ENCODE data around the gene URB2.
"Not testable (repeated sequence)": the region's sequence is repeated elsewhere in the genome, so short reads cannot be mapped to it uniquely, and the experiment has no call there.

Gene URB2

GRCh38 chr1:229625915-229626831 is at the start of gene URB2, which contains the start of gene TAF5L:
Gene URB2 (plus strand): TSS chr1:229626247. CDS start chr1:229627634, 1,387 bp downstream.
Gene TAF5L (minus strand): TSS chr1:229626122. CDS start chr1:229614482, 11,640 bp downstream.
- Mint-ChIP-seq H3K27ac (peak within 1 kb of the TSS; percentile 98), H3K4me1 (peaks cover 55% of the 10 kb centered on the region), H3K36me3 (peaks cover 28% of the 10 kb centered on the region), H3K27me3 (no peaks in the 10 kb centered on the region), H3K9me3 (no peaks in the 10 kb centered on the region), H3K4me3 (peak within 1 kb of the TSS; percentile 99)
- peak; percentile 89 for DNase-seq
- CTCF ChIA-PET: interaction anchor here (1.4 kb wide), 1 partner anchor 67 kb away, joined by 5 read pairs; the partner anchor contains the start of gene ABCB10

- Mint-ChIP-seq H3K27me3 (peaks cover 18% of the 10 kb centered on the region), H3K4me1 (peaks cover 3% of the 10 kb centered on the region), H3K27ac (no peak overlapping the region), H3K4me3 (no peak overlapping the region), H3K9me3 (no peaks in the 10 kb centered on the region), H3K36me3 (no peaks in the 10 kb centered on the region)
- no peak for DNase-seq
- CTCF ChIA-PET: interaction anchor here (0.8 kb wide), 1 partner anchor 12 kb away, joined by 3 read pairs; no protein-coding TSS in a partner anchor
Measured at GRCh38 chr1:229578168-229579058, 47.6 kb upstream of the URB2 start.

GRCh38 chr1:229579059-229579673 is 46.9 kb upstream of the URB2 start:
- DNase-seq: no peak
- Mint-ChIP-seq H3K9me3 (no peaks in the 10 kb centered on the region), H3K36me3 (no peaks in the 10 kb centered on the region), H3K4me1 (peaks cover 3% of the 10 kb centered on the region), H3K27me3 (peaks cover 16% of the 10 kb centered on the region), H3K27ac (no peak overlapping the region), H3K4me3 (no peak overlapping the region)
- CTCF ChIA-PET: interaction anchor here (0.8 kb wide), 1 partner anchor 11 kb away, joined by 3 read pairs; no protein-coding TSS in a partner anchor

GRCh38 chr1:229581485-229581884 is 44.6 kb upstream of the URB2 start:
- no peak overlapping the region for H3K4me3 Mint-ChIP-seq
- no peak for DNase-seq
- H3K9me3 Mint-ChIP-seq: no peaks in the 10 kb centered on the region
- no peak overlapping the region for H3K27ac Mint-ChIP-seq
- CTCF ChIA-PET: no interaction called here
- peaks cover 3% of the 10 kb centered on the region for H3K4me1 Mint-ChIP-seq
- no peaks in the 10 kb centered on the region for H3K36me3 Mint-ChIP-seq
- H3K27me3 Mint-ChIP-seq: peaks cover 14% of the 10 kb centered on the region

- CTCF ChIA-PET: no interaction called here
- no peak for DNase-seq
- Mint-ChIP-seq H3K36me3 (no peaks in the 10 kb centered on the region), H3K27ac (no peak overlapping the region), H3K9me3 (no peaks in the 10 kb centered on the region), H3K4me1 (peaks cover 3% of the 10 kb centered on the region), H3K27me3 (peaks cover 14% of the 10 kb centered on the region), H3K4me3 (no peak overlapping the region)
Measured at GRCh38 chr1:229582011-229582694, 43.9 kb upstream of the URB2 start.

GRCh38 chr1:229582715-229583114 is 43.3 kb upstream of the URB2 start:
- no peak overlapping the region for H3K4me3 Mint-ChIP-seq
- CTCF ChIA-PET: no interaction called here

GRCh38 chr1:229585338-229585737 is 40.7 kb upstream of the URB2 start:
- Mint-ChIP-seq H3K4me3 (no peak overlapping the region), H3K27ac (no peak overlapping the region), H3K9me3 (no peaks in the 10 kb centered on the region), H3K4me1 (no peaks in the 10 kb centered on the region), H3K27me3 (peaks cover 4% of the 10 kb centered on the region), H3K36me3 (peaks cover 3% of the 10 kb centered on the region)
- CTCF ChIA-PET: no interaction called here
- DNase-seq: no peak

More at GRCh38 chr1:229582715-229583114, 43.3 kb upstream of the URB2 start:
- Mint-ChIP-seq H3K36me3 (no peaks in the 10 kb centered on the region), H3K4me1 (peaks cover 3% of the 10 kb centered on the region), H3K27ac (no peak overlapping the region), H3K27me3 (peaks cover 14% of the 10 kb centered on the region), H3K9me3 (no peaks in the 10 kb centered on the region)
- no peak for DNase-seq

- Mint-ChIP-seq H3K27me3 (no peaks in the 10 kb centered on the region), H3K4me1 (no peaks in the 10 kb centered on the region), H3K4me3 (no peak overlapping the region), H3K9me3 (no peaks in the 10 kb centered on the region), H3K36me3 (peaks cover 24% of the 10 kb centered on the region), H3K27ac (no peak overlapping the region)
- DNase-seq: no peak
- CTCF ChIA-PET: interaction anchor here (1.2 kb wide), 1 partner anchor 11 kb away, joined by 3 read pairs; no protein-coding TSS in a partner anchor
Measured at GRCh38 chr1:229590119-229590518, 35.9 kb upstream of the URB2 start.

GRCh38 chr1:229593800-229594199 is 32.2 kb upstream of the URB2 start:
- no peak for DNase-seq
- Mint-ChIP-seq H3K27ac (no peak overlapping the region), H3K36me3 (peaks cover 36% of the 10 kb centered on the region), H3K4me1 (no peaks in the 10 kb centered on the region), H3K4me3 (no peak overlapping the region), H3K9me3 (no peaks in the 10 kb centered on the region), H3K27me3 (no peaks in the 10 kb centered on the region)
- CTCF ChIA-PET: no interaction called here

- Mint-ChIP-seq H3K4me1 (no peaks in the 10 kb centered on the region), H3K36me3 (peaks cover 40% of the 10 kb centered on the region), H3K27ac (no peak overlapping the region), H3K9me3 (no peaks in the 10 kb centered on the region), H3K27me3 (no peaks in the 10 kb centered on the region), H3K4me3 (no peak overlapping the region)
- no peak for DNase-seq
- CTCF ChIA-PET: no interaction called here
Measured at GRCh38 chr1:229594227-229595008, 31.6 kb upstream of the URB2 start.

- not testable (repeated sequence) for H3K4me1 Mint-ChIP-seq, H3K27me3 Mint-ChIP-seq, H3K27ac Mint-ChIP-seq, H3K4me3 Mint-ChIP-seq, H3K9me3 Mint-ChIP-seq, DNase-seq
- peaks cover 40% of the 10 kb centered on the region for H3K36me3 Mint-ChIP-seq
- CTCF ChIA-PET: interaction anchor here (0.6 kb wide), 1 partner anchor 1117 kb away, joined by 3 read pairs; no protein-coding TSS in a partner anchor
Measured at GRCh38 chr1:229595876-229596275, 30.2 kb upstream of the URB2 start.

- H3K27me3 Mint-ChIP-seq: no peaks in the 10 kb centered on the region
- H3K9me3 Mint-ChIP-seq: no peaks in the 10 kb centered on the region
- no peak overlapping the region for H3K27ac Mint-ChIP-seq
- H3K36me3 Mint-ChIP-seq: peaks cover 49% of the 10 kb centered on the region
- no peak overlapping the region for H3K4me3 Mint-ChIP-seq
- no peaks in the 10 kb centered on the region for H3K4me1 Mint-ChIP-seq
- CTCF ChIA-PET: no interaction called here
- no peak for DNase-seq
Measured at GRCh38 chr1:229596925-229597699, 28.9 kb upstream of the URB2 start.

Data from activated naive CD4-positive, alpha-beta T cell treated with anti-CD3 and anti-CD28 coated beads, Interleukin-2, amount 10 ng/mL, durations not matched to agents 7 days and 5 days (primary cell).